GM23248 (cell line): Measurements from ENCODE around the gene FRRS1L. TPM values are rescaled to one million over a fixed set of nuclear protein-coding genes. Genes with fewer than 3 reads are reported as not detected.

Source experiments
- DNase-seq: peaks from one replicate; pipeline ENCODE4 v3.0.0-alpha.2; 2015
- H2AFZ ChIP-seq: fragments of 200-600 bp; sonication (generic); 2 replicates; pipeline ENCODE4 v1.6.1; 2016; ENCODE audit warnings: antibody characterized with exemption
- H3F3A ChIP-seq: fragments of 200-600 bp; sonication (generic); 2 replicates; pipeline ENCODE4 v1.6.1; 2016; ENCODE audit warnings: mild to moderate bottlenecking, antibody characterized with exemption, mixed run types; ENCODE audit not compliant: insufficient read depth
- H3K27ac ChIP-seq: fragments of 200-600 bp; sonication (generic); 2 replicates; pipeline ENCODE4 v1.5.1; 2016; ENCODE audit warnings: mild to moderate bottlenecking
- H3K27me3 ChIP-seq: fragments of 200-600 bp; sonication (generic); replicated peaks from 2 replicates; pipeline ENCODE4 v1.6.1; 2016; ENCODE audit warnings: mild to moderate bottlenecking; ENCODE audit not compliant: insufficient read depth
- H3K36me3 ChIP-seq: fragments of 200-600 bp; sonication (generic); 2 replicates; pipeline ENCODE4 v1.6.1; 2016; ENCODE audit warnings: low read depth, mild to moderate bottlenecking
- H3K4me1 ChIP-seq: fragments of 200-600 bp; sonication (generic); 2 replicates; pipeline ENCODE4 v1.6.1; 2016; ENCODE audit warnings: mild to moderate bottlenecking; ENCODE audit not compliant: insufficient read depth
- H3K4me2 ChIP-seq: fragments of 200-600 bp; sonication (generic); one replicate; pipeline ENCODE4 v1.6.1; 2016; ENCODE audit warnings: mild to moderate bottlenecking; ENCODE audit not compliant: unreplicated experiment
- H3K4me3 ChIP-seq: fragments of 200-600 bp; sonication (generic); 2 replicates; pipeline ENCODE4 v1.5.1; 2016; ENCODE audit warnings: mild to moderate bottlenecking
- H3K79me2 ChIP-seq: fragments of 200-600 bp; sonication (generic); 2 replicates; pipeline ENCODE4 v1.6.1; 2016; ENCODE audit warnings: mild to moderate bottlenecking; ENCODE audit not compliant: insufficient read depth
- H3K9ac ChIP-seq: fragments of 200-600 bp; sonication (generic); 2 replicates; pipeline ENCODE4 v1.6.1; 2016; ENCODE audit warnings: mild to moderate bottlenecking
- H3K9me2 ChIP-seq: fragments of 200-600 bp; sonication (generic); 2 replicates; pipeline ENCODE4 v1.6.1; 2016; ENCODE audit warnings: mixed run types, mild to moderate bottlenecking, moderate library complexity; ENCODE audit not compliant: insufficient read depth
- H3K9me3 ChIP-seq: fragments of 200-600 bp; sonication (generic); one replicate; pipeline ENCODE4 v1.6.1; 2017; ENCODE audit warnings: low read depth
- H4K20me1 ChIP-seq: fragments of 200-600 bp; sonication (generic); 2 replicates; pipeline ENCODE4 v1.6.0; 2016; ENCODE audit not compliant: insufficient read depth
- EZH2 ChIP-seq: fragments of 200-600 bp; sonication (generic); IDR thresholded peaks from 2 replicates; pipeline ENCODE4 v1.6.1; 2018; ENCODE audit warnings: antibody characterized with exemption, mild to moderate bottlenecking; ENCODE audit not compliant: insufficient read depth, poor library complexity, severe bottlenecking
- EZH2phosphoT487 ChIP-seq: fragments of 200-600 bp; sonication (generic); IDR thresholded peaks from 2 replicates; pipeline ENCODE4 v1.6.1; 2018; ENCODE audit warnings: antibody characterized with exemption, moderate library complexity, mild to moderate bottlenecking, low read depth; ENCODE audit not compliant: insufficient read depth
- WGBS, 2 experiments: methylation state at CpG; one replicate each; pipeline ENCODE4 v1.1.6; 2015 to 2017; ENCODE audit warnings: low lambda C conversion rate in 2 of 2, low coverage in 1 of 2; ENCODE audit errors: missing lambda C conversion rate in 2 of 2; 5-methylcytosine and 5-hydroxymethylcytosine counted together
- in situ Hi-C: fragments of 300-500 bp; cut with MboI; formaldehyde crosslinking; loops from 2 replicates; pipeline ENCODE4 v1.15.0; 2020
- polyA plus RNA-seq: library from polyadenylated mRNA; unstranded; fragments of >200 nt; fragmentation: Nextera tagmentation; extraction: Ambion mirVana; gene quantifications from 2 replicates; pipeline ENCODE4 v1.2.1, GENCODE V29; 2016
- total RNA-seq: library from RNA; depleted of rRNA; stranded (reverse); fragments of >200 nt; shearing (Covaris generic); gene quantifications from 2 replicates; pipeline ENCODE4 v1.2.3, GENCODE V29; 2014; rRNA removed

Gene FRRS1L
- total RNA-seq (under 0.01 TPM in 1 of 2 replicates, not detected in the other), polyA plus RNA-seq (0.20 TPM in 1 of 2 replicates, not detected in the other)

GRCh38 chr9:109166771-109167601, at the start of gene FRRS1L:
TSS of gene FRRS1L (minus strand) at chr9:109167249. CDS start at chr9:109167138, 111 bp downstream.
- Histone ChIP-seq H3F3A (no peaks in the 10 kb centered on the region), H2AFZ (no peak within 1 kb of the TSS), H4K20me1 (no peaks in the 10 kb centered on the region), H3K36me3 (no peaks in the 10 kb centered on the region), H3K4me1 (no peaks in the 10 kb centered on the region), H3K4me2 (peak within 1 kb of the TSS; percentile 28), H3K79me2 (no peaks in the 10 kb centered on the region), H3K4me3 (peak within 1 kb of the TSS; percentile 47), H3K27me3 (peaks cover 51% of the 10 kb centered on the region), H3K9ac (no peak within 1 kb of the TSS), H3K9me2 (no peaks in the 10 kb centered on the region), H3K27ac (no peak within 1 kb of the TSS), H3K9me3 (no peaks in the 10 kb centered on the region)
- in situ Hi-C loops: no loop called here
- DNase-seq: peak; percentile 27
- no peak for TF ChIP-seq EZH2
- TF ChIP-seq EZH2phosphoT487: no peak
- 8 to 32% methylated on average over 16 to 59 of the region's 86 CpGs for WGBS, 2 experiments

- H3K79me2 ChIP-seq: no peaks in the 10 kb centered on the region
- in situ Hi-C loops: no loop called here
- 80 to 81% methylated on average over 6 of the region's 6 CpGs for WGBS, 2 experiments
- no peak overlapping the region for H3K9ac ChIP-seq
- H3K9me3 ChIP-seq: no peaks in the 10 kb centered on the region
- H2AFZ ChIP-seq: no peak overlapping the region
- H3K9me2 ChIP-seq: no peaks in the 10 kb centered on the region
- H3K4me1 ChIP-seq: no peaks in the 10 kb centered on the region
- H3K4me3 ChIP-seq: no peak overlapping the region
- no peaks in the 10 kb centered on the region for H3F3A ChIP-seq
- no peaks in the 10 kb centered on the region for H4K20me1 ChIP-seq
- no peaks in the 10 kb centered on the region for H3K36me3 ChIP-seq
- TF ChIP-seq EZH2 (no peak), EZH2phosphoT487 (no peak)
- H3K27ac ChIP-seq: no peak overlapping the region
- H3K27me3 ChIP-seq: peaks cover 42% of the 10 kb centered on the region
- no peak overlapping the region for H3K4me2 ChIP-seq
- no peak for DNase-seq
Observed at GRCh38 chr9:109214414-109214813, 47.4 kb upstream of the FRRS1L start.

- Histone ChIP-seq H3K4me2 (no peak overlapping the region), H3K27me3 (peaks cover 45% of the 10 kb centered on the region), H3K36me3 (no peaks in the 10 kb centered on the region), H3F3A (no peaks in the 10 kb centered on the region), H4K20me1 (no peaks in the 10 kb centered on the region), H3K27ac (no peak overlapping the region), H3K79me2 (no peaks in the 10 kb centered on the region), H3K4me1 (no peaks in the 10 kb centered on the region), H3K9ac (no peak overlapping the region), H3K9me3 (no peaks in the 10 kb centered on the region), H2AFZ (no peak overlapping the region), H3K4me3 (no peak overlapping the region), H3K9me2 (no peaks in the 10 kb centered on the region)
- in situ Hi-C loops: no loop called here
- 56 to 60% methylated on average over 11 of the region's 11 CpGs for whole genome bisulfite sequencing, 2 experiments
- DNase-seq: no peak
- TF ChIP-seq EZH2 (no peak), EZH2phosphoT487 (no peak)
Observed at GRCh38 chr9:109213285-109214121, 46.5 kb upstream of the FRRS1L start.

GRCh38 chr9:109212768-109213167, 45.7 kb upstream of the FRRS1L start:
- Histone ChIP-seq H3K9ac (no peak overlapping the region), H3K9me3 (no peaks in the 10 kb centered on the region), H2AFZ (no peak overlapping the region), H3K4me1 (no peaks in the 10 kb centered on the region), H4K20me1 (no peaks in the 10 kb centered on the region), H3K36me3 (no peaks in the 10 kb centered on the region), H3K79me2 (no peaks in the 10 kb centered on the region), H3K4me3 (no peak overlapping the region), H3K27me3 (peaks cover 45% of the 10 kb centered on the region), H3K9me2 (no peaks in the 10 kb centered on the region), H3K4me2 (no peak overlapping the region), H3K27ac (no peak overlapping the region), H3F3A (no peaks in the 10 kb centered on the region)
- TF ChIP-seq EZH2 (no peak), EZH2phosphoT487 (no peak)
- no peak for DNase-seq
- 46 to 49% methylated on average over 4 of the region's 4 CpGs for WGBS, 2 experiments
- in situ Hi-C loops: no loop called here
